Dermis blood vessel endothelial cell (primary cell): Measurements from ENCODE around the gene UBA5. TPM values are rescaled to one million over a fixed set of nuclear protein-coding genes. Genes with fewer than 3 reads are reported as not detected.

Source experiments
- DNase-seq: peaks from one replicate; pipeline ENCODE4 v3.0.0; 2010
- total RNA-seq: library from RNA; depleted of rRNA; stranded (reverse); fragments of >200 nt; gene quantifications from 2 replicates; pipeline ENCODE4 v1.2.3, GENCODE V29; 2014

UBA5 gene
- total RNA-seq, 1 donor from 2014 or later, result 26.5 TPM

DNA sequence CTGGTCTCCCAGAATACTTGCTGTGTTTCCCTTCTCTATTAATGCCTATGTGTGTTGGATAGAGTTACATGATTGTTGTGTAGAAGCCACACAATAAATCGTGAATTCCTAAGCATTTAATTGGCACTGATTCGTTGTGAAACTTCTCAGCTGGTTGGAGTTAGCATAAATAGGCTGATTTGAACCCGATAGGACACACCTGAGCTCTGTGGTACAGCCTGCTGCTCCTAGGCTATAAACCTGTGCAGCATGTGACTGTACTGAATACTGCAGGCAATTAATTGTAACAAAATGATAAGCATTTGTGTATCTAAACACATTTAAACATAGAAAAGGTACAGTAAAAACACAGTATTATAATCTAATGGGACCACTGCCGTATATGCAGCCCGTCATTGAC, 5.4 kb upstream of the UBA5 start:
- DNase-seq, result no peak

DNA sequence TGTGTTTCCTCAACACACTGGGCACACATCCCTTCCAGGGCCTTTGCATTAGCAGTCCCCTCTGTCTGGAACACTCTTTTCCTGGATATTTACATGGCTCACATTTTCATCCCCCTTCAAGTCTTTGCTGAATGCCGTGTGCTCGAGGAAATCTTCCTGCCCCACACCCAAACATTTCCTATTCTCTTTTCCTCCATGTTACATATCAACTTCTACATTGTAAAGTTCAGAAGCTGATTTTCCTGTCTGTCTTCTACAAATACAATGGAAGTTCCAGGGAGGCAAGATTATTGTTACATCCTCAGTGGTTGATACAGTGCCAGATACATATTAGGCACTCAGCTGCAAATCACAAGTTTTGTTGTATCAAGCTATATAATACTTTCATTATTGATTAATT, 4.7 kb upstream of the UBA5 start:
- peak; percentile 55 for DNase-seq

DNA sequence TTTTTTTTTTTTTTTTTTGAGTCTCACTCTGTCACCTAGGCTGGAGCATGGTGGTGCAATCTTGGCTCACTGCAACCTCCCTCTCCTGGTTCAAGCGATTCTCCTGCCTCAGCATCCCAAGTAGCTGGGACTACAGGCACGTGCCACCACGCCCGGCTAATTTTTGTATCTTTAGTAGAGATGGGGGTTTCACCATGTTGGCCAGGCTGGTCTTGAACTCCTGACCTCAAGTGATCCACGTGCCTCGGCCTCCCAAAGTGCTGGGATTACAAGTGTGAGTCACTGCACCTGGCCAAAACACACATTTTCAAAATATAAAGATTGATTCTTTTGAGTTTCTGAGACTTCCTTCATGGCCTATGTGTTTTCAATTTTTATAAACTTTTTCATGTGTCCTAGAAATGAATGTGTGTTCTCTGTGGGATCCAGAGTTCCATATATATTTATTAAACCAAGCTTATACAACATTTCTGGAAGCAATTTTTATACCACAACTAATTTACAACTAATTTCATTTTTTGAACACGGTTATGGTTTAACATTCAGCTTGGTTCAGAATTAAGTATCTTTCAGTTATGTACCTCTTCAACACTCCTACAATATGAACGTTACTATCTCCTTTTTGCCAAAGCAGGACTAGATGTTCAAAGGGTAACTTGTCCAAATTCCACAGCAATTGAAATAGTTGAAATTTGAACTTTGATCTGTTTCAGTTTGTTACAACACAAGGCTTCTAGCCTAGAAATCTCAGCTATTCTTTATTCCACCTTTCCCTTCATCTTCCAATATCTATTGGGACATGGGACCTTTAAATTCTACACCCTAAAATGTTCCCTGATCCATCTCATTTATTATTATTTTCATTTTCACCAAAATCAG, 2.0 kb upstream of the UBA5 start:
- no peak for DNase-seq

DNA sequence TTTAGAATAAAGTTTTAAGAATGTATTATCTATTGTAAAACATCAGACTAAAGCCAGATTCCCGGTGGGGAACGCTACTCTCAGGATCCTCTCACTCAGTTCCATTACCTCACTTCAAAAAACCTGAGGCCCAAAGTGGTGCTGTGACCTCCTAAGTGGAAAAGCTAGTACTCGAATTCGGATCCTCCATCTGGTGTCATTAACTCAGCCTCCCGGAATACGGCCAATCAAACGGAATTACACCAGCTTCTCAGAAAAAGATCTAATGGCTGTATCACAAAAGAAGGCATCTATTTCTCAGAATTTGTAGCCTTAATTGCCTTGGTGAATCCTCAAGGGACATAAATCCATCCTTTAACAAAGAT, 1.1 kb upstream of the UBA5 start:
- DNase-seq, result no peak

DNA sequence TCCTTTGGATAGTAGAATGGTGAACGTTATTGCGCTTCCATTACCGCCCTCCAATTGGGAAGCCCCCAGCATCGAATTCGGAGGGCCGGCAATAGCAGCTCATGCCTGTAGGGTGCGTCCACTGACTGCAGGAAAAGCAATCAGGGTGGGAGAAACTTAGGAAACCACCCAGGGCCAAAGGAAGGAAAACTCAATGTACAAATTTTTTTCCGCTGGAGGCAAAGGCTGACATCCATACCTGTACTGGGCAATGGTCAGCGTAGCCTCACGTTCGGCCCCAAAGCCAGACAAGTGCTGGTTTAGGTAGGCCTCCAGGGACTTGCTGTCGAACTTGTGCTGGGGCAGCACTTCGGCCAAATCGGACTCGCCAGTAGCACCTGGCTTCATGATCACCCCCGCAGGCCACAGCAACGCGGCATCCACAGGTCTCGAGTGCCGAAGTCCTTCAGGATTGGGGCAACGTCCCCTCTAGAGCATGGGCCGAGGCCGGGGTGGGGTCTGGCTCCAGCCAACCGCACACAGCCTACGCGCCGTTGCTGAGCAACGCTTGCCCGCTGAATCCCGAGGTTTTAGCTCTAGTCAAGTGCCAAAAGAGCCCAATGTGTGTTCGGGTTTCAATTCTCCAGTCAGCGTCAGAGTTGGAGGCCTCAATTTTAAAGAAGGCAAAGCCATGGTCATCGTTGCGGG, 621 bp upstream of the UBA5 start, which contains the start of gene ACAD11:
Gene ACAD11, minus strand, starts transcription at position 445 of the 687 bp plus-strand sequence. Its CDS starts 58 bp downstream, at position 387.
- DNase-seq, result peak; percentile 78

DNA sequence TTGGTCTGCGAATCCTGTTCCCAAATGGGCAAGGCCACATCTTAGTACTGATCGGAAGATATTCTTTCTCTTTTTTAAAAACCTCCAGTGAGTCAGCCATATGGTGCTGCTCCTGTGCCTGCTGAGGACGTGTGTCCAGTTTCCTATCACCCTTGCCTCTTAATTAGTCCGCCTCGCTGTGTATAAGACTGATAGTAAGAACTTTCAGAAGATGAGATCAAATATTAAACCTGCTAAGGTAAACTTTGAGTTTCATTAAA, 612 bp downstream of the UBA5 start:
- no peak for DNase-seq

DNA sequence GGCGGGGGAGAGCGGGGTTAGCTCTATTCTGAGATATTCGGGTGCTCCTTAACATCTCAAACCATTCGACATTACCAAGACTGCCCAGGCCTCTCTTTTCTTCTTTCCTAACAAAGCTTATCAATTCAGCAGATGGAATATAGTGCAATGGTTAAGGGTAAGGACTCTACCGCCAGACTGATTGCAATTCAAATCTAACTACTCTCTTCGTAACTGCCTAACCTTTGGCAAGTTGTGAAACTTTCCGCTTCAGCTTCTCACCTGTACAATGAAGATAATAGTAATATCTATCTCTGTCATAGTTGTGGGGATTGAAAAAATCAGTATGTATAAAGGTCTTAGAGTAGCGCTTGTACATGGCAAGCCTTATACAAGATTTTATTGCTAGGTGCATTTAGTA, 972 bp downstream of the UBA5 start:
- no peak for DNase-seq

DNA sequence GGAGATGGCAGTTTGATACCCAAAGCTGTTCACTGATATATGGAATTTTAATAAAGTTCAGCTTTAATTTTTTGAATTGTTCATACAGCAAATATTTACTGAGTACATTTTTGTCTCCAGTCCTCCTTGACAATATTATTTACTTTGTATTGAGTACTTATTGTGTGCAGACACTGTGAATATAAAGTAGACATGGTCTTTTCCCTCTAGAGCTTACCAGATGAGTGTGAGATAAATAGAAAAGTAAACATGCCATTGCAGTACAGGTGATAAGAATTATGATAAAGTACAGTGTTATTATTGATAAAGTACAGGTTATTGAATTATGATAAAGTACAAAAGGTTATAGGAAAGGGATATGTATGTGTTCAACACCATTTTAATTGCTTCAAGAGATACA, 2.1 kb downstream of the UBA5 start:
- DNase-seq, result no peak

DNA sequence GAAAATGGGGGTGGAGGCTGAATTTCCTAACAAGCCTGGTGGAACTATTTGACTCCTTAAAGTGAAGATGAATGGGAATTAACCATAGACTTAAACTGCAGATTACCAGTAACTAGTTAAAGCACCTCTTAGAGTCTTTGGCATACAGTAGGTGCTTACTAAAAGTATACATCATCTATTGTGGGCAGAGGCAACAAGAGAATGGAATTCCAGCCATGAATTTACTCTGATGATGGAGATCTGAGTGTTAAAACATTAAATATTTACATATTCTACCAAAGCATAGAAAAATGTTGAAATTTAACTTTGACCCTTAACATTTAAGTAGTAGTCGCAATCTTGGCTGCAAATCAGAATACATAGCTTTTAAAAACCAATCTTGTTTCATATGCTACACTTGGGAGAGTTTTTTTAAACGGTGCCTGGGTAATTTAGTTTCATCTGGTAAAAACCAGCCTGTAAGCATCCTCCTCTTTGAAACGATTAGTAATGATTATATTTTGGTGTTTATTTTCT, 5.2 kb downstream of the UBA5 start:
- DNase-seq, result no peak

DNA sequence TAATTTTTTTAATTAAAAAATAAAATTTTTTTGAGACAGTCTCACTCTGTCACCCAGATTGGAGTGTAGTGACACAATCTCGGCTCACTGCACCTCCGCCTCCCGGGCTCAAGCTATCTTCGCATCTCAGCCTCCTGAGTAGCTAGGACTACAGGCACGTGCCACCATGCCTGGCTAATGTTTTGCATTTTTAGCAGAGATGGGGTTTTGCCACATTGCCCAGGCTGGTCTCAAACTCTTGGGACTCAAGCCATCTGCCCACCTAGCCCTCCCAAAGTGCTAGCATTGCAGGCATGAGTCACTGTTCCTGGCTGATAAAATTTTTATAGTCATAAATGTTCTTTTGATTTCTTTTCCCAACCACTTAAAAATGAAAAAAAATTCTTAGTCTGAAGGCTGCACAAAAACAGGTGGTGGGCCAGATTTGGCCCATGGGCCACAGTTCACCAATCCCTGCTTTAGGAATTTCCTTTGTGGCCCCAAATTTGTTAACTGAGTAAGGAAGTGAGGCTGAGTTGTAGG, 9.2 kb downstream of the UBA5 start:
- peak; percentile 28 for DNase-seq

DNA sequence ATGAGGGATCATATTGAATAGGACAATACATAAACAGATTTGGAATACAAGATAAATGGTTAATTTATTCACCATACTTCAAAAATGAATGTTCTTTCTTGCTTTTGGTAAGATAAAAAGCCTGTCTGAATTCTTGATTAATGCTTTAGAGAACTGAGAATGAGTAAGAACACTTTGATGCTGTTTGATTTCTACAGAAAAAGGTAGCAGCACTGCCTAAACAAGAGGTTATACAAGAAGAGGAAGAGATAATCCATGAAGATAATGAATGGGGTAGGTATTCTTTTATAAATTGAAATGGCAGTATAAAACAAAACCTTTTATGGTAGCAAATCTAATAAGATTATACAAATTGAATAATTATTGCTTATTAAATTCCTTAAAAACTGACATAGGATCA, 15.3 kb downstream of the UBA5 start:
- no peak for DNase-seq

DNA sequence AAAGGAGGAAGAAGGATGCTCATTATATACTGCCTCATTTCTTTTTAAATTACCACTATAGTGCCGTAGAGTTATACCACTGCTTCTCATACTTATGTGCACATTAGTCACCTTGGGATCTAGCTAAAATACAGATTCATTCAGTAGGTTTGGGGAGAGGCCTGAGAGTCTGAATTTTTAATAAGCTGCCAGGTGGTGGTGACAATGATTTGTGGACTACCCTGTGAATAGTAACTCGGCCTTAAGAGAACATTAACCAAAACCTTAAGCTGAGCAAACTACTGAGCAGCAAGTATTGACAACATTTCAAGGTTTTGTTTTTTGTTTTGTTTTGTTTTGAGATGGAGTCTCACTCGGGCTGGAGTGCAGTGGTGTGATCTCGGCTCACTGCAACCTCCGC, 19.8 kb downstream of the UBA5 start:
- DNase-seq, result no peak

DNA sequence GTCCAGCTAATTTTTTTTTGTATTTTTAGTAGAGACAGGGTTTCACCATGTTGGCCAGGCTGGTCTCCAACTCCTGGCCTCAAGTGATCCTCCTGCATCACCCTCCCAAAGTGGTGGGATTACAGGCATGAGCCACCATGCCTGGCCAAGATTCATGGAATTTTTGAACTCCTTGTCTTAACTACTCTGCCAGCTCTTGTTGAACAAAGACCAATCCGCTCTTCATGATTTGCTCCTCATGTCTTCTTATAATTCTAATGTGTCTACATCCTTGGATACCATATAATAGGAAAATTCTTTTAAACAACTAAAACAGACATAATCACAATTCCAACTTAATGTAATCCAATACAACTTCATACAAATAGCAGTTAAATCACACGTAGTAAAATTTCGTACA, 21.3 kb downstream of the UBA5 start:
- no peak for DNase-seq

DNA sequence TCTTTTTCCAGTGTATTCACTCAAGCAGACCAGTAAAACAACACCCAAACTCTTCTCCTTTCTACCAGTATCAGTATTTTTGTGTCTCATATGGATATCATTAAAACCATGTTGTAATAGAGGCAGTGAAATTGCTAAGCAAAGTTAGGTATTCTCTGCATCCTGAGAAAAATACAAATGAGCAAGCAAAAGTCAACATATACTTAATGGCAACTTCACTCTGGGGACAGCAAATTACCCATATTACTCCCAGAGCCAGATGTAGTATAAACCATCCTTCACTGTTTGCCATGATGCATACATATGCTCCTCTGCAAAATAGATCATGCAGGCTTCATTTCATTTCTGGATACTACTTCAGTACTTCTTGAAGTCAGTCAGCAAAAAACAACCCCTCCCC, 22.1 kb downstream of the UBA5 start:
- no peak for DNase-seq

DNA sequence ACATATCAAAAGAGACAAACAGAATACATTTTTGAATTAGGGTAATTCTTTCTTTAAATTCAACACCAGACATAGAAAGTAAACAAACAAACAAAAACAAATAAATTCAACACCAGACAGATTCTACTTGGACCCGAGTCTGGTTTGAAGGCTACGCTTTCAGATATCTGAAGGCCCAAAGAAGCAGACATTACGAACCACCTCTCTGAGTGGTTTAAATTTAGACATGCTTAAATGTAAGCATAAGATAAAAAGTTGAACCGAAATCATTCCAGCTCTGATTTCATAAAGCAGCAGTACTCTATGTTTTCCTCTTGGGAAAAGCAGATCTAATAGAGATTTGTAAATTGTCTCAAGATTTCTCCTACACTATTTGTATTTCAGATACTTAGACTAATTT, 29.9 kb downstream of the UBA5 start:
- DNase-seq, result no peak

DNA sequence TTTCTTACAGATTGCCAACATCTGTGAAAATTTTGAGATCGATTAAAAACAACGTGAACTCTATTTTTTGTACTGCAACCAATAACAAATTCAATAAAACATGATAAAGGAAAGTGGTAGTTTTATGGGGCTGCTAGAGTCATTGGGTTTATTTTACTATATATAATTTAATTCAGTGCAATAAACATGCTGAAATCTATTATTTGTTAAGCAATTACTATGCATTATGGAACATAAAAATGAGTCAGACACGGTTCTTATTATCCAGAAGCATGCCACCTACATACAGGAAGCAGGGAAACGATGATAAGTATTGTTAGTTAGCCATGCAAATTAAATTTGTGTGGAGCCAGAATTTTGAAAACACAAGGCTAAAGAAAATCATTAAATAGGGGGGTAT, 34.9 kb downstream of the UBA5 start:
- peak; percentile 50 for DNase-seq

DNA sequence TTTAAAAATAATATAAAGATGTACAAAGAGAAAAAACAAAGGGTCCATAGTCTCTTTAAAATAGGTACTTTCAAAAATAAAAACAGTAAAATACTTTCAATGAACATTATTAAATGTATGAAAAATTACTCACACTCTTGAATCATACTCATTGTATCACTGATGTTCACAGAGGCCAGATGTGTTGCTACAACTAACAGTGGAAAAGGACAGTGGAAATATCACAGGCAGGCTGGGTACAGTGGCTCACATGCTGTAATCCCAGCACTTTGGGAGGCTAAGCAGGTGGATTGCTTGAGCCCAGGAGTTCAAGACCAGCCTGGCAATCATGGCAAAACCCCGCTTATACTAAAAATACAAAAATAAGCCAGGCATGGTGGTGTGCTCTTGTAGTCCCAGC, 35.3 kb downstream of the UBA5 start:
- peak; percentile 43 for DNase-seq

DNA sequence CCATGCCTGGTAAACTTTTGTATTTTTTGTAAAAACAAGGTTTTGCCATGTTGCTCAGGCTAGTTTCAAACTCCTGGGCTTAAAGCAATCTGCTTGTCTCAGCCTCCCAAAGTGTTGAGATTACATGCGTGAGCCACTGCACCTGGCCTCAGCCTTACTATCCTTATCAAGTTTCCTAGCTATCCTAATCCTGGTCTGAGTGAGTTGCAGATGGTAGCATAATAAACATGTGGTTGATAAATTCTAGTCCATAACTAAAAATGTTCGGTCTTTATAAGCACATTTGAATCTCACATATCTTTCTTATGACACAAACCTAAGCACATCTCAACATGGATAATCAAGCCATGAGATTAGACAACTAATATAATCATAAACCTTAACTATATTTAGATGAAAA, 43.6 kb downstream of the UBA5 start:
- no peak for DNase-seq

DNA sequence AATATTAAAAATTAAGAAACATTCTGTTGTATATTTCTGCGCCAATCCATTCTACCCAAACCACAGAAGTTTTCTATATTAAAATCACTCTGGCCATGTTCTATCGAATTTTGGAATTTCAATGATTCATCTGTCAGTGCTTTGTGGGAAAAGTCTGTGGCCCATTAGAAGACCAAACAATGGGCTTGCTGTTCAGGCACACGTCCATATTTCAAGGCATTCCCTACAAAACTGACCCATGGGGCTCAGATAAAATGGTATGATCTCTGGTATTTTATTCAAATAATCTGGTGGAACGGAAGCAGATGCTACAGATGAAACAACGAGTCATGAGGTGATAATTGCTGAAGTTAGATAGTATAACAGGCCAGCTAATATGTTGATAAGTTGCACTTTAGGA, 49.6 kb downstream of the UBA5 start:
- DNase-seq, result no peak

DNA sequence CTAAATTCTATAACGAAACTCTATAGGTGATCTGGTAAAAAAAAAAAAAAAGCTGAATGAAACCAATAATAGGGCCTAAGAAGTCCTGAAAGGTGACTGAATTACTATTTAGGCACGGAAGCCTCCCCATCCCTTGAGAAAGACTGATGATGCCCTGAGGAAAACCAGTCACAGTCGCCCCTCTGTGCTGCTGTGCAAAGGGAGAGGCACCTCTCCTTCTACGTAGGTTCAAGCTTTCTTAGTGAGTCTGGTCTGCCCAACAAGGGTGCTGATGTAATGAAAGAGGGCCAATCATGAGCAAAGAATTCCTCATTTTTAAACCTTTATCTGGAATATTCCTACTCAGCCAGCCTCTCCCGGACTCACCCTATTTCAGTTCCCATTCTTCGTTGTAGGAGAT, 50.2 kb downstream of the UBA5 start:
- no peak for DNase-seq

DNA sequence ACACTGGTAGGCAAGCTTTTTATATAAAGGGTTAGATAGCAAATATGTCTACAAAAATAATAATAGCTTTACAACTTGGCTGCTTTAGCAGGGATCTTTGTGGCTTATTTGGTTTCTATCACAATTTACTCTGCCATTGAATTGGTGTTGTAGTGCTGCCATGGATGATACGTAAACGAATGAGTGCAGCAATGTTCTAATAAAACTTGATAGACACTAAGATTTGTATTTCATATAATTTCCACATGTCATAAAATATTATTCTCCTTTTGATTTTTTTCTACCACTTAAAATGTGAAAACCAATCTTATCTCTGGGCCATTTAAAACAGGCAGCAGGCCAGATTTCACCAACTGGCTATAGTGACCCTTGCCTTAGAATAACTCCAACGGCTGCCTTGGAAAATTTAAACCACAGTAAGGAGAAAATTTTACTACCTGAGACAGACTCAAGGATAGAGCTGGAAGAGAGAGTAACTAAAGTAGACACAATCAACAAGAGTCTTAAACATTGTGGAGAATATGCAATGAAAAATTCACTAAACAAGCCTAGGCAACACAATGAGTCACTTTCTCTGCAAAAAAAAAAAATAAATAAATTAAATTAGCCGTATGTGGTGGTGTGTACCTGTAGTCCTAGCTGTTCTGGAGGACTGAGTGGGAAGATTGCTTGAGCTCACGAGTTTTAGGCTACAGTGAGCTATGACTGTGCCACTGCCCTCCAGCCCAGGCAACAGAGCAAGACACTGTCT, 54.0 kb downstream of the UBA5 start:
- no peak for DNase-seq

DNA sequence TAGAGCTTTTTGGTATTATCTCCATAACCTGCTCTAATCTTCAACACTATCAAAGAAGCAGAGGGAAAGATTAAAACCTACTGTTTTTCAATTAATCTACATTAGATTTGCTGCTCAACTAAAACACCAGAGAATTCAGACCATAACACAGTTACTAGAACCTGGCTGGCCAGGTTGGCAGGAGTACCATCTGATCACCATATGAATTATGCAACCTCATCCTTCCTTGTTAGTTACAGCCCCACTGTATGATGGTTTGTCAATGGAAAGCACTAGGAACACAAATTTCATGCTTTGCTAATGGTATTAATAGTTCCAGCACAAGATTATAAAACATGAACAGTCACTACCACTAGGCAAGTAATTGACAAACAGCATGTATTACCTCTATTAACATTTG, 56.2 kb downstream of the UBA5 start:
- DNase-seq, result no peak

DNA sequence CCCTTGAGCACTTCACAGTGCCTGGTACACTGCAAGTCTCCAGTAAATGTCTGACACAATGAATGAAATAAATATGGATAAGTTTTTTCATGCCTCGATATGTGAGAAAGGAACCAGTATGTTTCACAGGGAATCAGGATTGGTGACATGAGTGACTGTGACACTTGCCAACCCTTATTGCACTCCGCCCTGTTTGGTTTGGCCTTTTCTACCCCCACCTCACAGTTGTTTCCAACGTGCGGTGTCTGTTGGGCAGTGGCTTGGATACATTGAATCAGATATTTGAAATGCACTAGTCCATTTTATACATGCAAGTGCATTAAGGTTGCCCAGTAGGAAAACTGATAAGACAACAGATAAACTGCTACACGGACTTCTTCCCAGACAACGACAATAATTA, 60.1 kb downstream of the UBA5 start:
- no peak for DNase-seq
